ENCODE measurements around the gene PLA1A. TPM values are rescaled to one million over a fixed set of nuclear protein-coding genes. Genes with fewer than 3 reads are reported as not detected.

The PLA1A gene
- total RNA-seq, 1 experiment from 2014 or later, result 0.75 TPM

DNA sequence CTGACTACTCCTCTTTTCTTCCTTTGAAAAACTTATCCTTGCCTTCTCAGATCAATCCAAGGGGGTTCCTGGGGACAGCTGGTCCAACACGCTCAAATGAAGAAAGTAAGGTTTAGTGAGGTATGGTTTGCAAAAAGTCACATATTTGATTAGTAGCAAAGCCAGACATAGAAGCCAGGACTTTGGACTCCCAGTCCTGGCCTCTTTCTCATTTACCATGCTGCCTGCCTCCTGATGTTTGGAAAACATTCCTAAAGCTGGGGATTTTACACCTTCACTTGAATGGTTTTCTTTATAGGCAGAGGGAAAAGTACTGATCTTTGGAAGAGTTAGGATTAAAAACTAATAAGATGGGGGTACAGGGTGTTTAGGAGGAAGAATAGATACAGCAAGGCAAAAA is 48.1 kb downstream of the PLA1A start:
- Histone ChIP-seq H3K4me1 (peaks cover 8% of the 10 kb centered on the region; the same call in 1 of the 2 replicates), H3K36me3 (ENCODE audit: control insufficient read depth, insufficient read depth, low read length) (no peaks in the 10 kb centered on the region), H3K27me3 (replicated peaks; ENCODE audit: control insufficient read depth, insufficient read depth, low read length) (no peaks in the 10 kb centered on the region), H3K4me3 (ENCODE audit: low read depth, low read length) (no peak overlapping the region), H3K9me3 (no peaks in the 10 kb centered on the region)
- Mint-ChIP-seq H3K27me3 (ENCODE audit: insufficient read depth, unreplicated experiment) (no peaks in the 10 kb centered on the region), H3K9me3 (ENCODE audit: unreplicated experiment) (peaks cover 10% of the 10 kb centered on the region), H3K4me1 (ENCODE audit: low read depth, unreplicated experiment) (peaks cover 8% of the 10 kb centered on the region), H3K27ac (ENCODE audit: unreplicated experiment) (no peak overlapping the region), H3K4me3 (ENCODE audit: unreplicated experiment) (no peak overlapping the region), H3K36me3 (ENCODE audit: insufficient read depth, unreplicated experiment) (no peaks in the 10 kb centered on the region)
- BruUV-seq (replicated peaks), result no TSS peak
- DNase-seq, result no peak
- POLR2A ChIA-PET, result no interaction called here
- CTCF ChIA-PET, result no interaction called here
- TF ChIP-seq, protein P1, sequence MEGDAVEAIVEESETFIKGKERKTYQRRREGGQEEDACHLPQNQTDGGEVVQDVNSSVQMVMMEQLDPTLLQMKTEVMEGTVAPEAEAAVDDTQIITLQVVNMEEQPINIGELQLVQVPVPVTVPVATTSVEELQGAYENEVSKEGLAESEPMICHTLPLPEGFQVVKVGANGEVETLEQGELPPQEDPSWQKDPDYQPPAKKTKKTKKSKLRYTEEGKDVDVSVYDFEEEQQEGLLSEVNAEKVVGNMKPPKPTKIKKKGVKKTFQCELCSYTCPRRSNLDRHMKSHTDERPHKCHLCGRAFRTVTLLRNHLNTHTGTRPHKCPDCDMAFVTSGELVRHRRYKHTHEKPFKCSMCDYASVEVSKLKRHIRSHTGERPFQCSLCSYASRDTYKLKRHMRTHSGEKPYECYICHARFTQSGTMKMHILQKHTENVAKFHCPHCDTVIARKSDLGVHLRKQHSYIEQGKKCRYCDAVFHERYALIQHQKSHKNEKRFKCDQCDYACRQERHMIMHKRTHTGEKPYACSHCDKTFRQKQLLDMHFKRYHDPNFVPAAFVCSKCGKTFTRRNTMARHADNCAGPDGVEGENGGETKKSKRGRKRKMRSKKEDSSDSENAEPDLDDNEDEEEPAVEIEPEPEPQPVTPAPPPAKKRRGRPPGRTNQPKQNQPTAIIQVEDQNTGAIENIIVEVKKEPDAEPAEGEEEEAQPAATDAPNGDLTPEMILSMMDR (IDR thresholded peaks at IDR 0.05; ENCODE audit: insufficient read depth in 1 of 2, low read depth in 1 of 2, low read length in 1 of 2, severe bottlenecking in 1 of 2, unreplicated experiment in 1 of 2), result no peak
- intact Hi-C loops (cut with micrococcal nuclease; ENCODE audit: unreplicated experiment), result no loop called here

DNA sequence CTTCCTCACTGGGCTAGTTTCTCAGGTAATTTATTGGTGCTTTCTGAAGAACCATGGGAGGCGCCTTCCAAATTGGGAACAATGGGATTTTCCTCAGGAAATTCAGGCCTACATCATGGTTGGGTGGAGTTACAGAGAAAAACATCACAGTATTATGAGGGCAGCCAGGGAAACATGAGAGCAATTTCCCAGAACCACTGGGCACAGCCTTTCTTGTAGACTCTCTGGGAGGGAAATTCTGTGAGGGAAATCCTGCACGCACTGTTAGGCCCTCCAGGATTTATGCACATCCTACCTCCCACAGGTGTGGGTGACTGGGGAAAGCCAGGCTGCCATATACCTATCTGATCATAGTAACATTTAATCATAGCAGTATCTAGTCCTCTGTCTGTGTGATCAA is 49.5 kb downstream of the PLA1A start:
- no peak overlapping the region for H3K4me3 ChIP-seq (ENCODE audit: low read depth, low read length)
- no peaks in the 10 kb centered on the region for H3K9me3 ChIP-seq
- no peak overlapping the region for H3K27ac Mint-ChIP-seq (ENCODE audit: unreplicated experiment)
- intact Hi-C loops (cut with micrococcal nuclease; ENCODE audit: unreplicated experiment), result no loop called here
- DNase-seq, result no peak
- peaks cover 8% of the 10 kb centered on the region for H3K4me1 Mint-ChIP-seq (ENCODE audit: low read depth, unreplicated experiment)
- CTCF ChIA-PET, result no interaction called here
- H3K27me3 Mint-ChIP-seq (ENCODE audit: insufficient read depth, unreplicated experiment), result no peaks in the 10 kb centered on the region
- H3K36me3 ChIP-seq (ENCODE audit: control insufficient read depth, insufficient read depth, low read length), result no peaks in the 10 kb centered on the region
- no peaks in the 10 kb centered on the region for H3K27me3 ChIP-seq (replicated peaks; ENCODE audit: control insufficient read depth, insufficient read depth, low read length)
- no TSS peak for BruUV-seq (replicated peaks)
- no peaks in the 10 kb centered on the region for H3K36me3 Mint-ChIP-seq (ENCODE audit: insufficient read depth, unreplicated experiment)
- H3K9me3 Mint-ChIP-seq (ENCODE audit: unreplicated experiment), result peaks cover 10% of the 10 kb centered on the region
- TF ChIP-seq, protein P1 (IDR thresholded peaks at IDR 0.05; ENCODE audit: insufficient read depth in 1 of 2, low read depth in 1 of 2, low read length in 1 of 2, severe bottlenecking in 1 of 2, unreplicated experiment in 1 of 2), result no peak
- POLR2A ChIA-PET, result no interaction called here
- no peak overlapping the region for H3K4me3 Mint-ChIP-seq (ENCODE audit: unreplicated experiment)
- H3K4me1 ChIP-seq, result peaks cover 8% of the 10 kb centered on the region; the same call in 1 of the 2 replicates

DNA sequence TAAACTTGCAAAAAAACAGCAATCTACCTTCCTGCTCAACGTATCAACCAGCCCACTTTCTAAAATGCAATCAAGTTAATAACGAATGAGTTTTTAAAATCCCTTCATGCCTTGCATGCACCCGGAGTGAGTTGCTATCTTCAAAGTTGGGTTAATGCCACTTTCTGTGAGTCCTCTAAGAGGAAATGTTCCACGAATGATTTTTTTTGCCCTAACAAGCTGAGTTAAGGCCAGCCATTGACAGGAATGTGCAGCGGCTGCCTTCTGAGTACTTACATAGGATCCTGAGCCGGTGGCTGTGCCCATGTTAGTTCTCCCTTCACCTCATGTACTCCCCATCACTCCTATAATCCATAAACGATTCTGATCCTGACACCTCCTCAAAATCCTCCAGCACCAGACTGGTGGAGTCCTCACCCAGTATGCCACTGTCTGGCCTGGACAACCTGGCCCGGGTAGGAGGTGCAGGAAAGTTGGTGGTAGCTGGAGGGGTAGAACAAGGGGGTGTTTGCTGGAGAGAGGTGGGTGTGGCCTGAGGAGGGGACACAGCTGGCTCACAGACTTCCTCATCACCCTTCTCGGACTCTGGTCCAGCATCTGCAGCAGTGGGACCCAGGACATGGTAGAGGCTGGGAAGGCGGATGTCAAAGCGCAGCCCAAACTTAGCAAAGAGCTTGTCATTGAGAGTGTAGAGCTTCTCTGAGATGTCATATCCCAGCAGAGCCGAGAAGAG is 50.3 kb downstream of the PLA1A start:
- TF ChIP-seq, protein P1 (IDR thresholded peaks at IDR 0.05; ENCODE audit: insufficient read depth in 1 of 2, low read depth in 1 of 2, low read length in 1 of 2, severe bottlenecking in 1 of 2, unreplicated experiment in 1 of 2), result no peak

More for the DNA sequence above, 50.3 kb downstream of the PLA1A start:
- intact Hi-C loops (cut with micrococcal nuclease; ENCODE audit: unreplicated experiment), result no loop called here
- DNase-seq, result no peak
- Mint-ChIP-seq H3K27me3 (ENCODE audit: insufficient read depth, unreplicated experiment) (no peaks in the 10 kb centered on the region), H3K9me3 (ENCODE audit: unreplicated experiment) (peaks cover 10% of the 10 kb centered on the region), H3K27ac (ENCODE audit: unreplicated experiment) (no peak overlapping the region), H3K4me1 (ENCODE audit: low read depth, unreplicated experiment) (peaks cover 8% of the 10 kb centered on the region), H3K4me3 (ENCODE audit: unreplicated experiment) (no peak overlapping the region), H3K36me3 (ENCODE audit: insufficient read depth, unreplicated experiment) (no peaks in the 10 kb centered on the region)
- BruUV-seq (replicated peaks), result no TSS peak
- Histone ChIP-seq H3K4me1 (peaks cover 8% of the 10 kb centered on the region; the same call in 1 of the 2 replicates), H3K4me3 (ENCODE audit: low read depth, low read length) (no peak overlapping the region), H3K9me3 (no peaks in the 10 kb centered on the region), H3K36me3 (ENCODE audit: control insufficient read depth, insufficient read depth, low read length) (no peaks in the 10 kb centered on the region), H3K27me3 (replicated peaks; ENCODE audit: control insufficient read depth, insufficient read depth, low read length) (no peaks in the 10 kb centered on the region)
- ChIA-PET POLR2A (no interaction called here), CTCF (no interaction called here)

All from Caco-2 (cell line).